HG02852 (cell line): ENCODE measurements around the gene STK33.

Source experiments
- ATAC-seq: cut with Tn5 transposase; IDR thresholded peaks from one replicate; pipeline ENCODE4 v1.9.1; 2021; ENCODE audit warnings: mild to moderate bottlenecking, moderate library complexity; ENCODE audit not compliant: unreplicated experiment

STK33 gene

DNA sequence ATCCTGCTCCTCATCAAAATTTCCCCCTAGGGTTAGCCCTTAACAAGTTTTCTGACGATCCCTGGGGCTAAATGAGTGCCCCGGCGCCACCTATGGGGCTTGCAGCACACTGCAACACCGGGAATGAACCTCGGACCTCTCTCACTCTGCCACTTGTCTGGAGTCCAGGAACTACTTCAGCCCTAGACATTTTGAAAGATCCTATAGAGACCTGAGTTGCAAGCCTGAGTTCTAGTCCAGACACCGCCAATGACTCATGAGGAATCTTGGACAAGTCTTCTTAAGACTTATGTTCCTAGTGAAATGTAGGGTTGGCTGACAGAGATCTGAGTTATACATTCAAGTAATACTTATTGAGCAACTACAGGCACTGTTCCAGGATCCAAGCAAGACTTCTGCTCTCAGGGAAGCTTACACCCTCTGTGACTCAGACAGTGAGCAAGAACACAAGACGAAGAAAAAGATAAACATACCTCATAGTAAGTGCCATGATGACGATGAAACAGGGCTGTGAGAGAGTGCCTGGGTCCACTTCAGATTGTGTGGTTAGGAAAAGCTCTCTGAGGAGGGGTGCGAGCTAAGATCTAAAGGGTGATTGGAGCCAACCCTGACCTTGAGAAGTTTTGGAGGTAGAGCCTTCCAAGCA is 10.2 kb upstream of the STK33 start:
- peak; percentile 95 for ATAC-seq

DNA sequence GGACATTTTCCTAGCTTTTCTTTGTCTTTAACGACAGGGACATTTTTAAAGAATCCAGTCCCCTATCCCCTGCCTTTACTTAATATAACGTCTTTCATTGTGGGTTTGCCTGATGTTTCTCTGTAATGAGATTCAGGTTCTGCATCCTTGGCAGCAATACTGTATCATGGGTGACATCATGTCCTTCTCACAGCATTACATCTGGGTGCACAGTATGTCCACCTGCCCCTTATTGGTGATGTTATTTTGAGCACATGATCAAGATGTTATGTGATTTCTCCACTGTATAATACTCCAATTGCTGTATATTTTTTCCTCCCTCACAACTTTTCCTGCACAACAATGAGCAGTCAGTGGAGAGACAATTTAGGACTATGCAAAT is 9.7 kb upstream of the STK33 start:
- no peak for ATAC-seq

DNA sequence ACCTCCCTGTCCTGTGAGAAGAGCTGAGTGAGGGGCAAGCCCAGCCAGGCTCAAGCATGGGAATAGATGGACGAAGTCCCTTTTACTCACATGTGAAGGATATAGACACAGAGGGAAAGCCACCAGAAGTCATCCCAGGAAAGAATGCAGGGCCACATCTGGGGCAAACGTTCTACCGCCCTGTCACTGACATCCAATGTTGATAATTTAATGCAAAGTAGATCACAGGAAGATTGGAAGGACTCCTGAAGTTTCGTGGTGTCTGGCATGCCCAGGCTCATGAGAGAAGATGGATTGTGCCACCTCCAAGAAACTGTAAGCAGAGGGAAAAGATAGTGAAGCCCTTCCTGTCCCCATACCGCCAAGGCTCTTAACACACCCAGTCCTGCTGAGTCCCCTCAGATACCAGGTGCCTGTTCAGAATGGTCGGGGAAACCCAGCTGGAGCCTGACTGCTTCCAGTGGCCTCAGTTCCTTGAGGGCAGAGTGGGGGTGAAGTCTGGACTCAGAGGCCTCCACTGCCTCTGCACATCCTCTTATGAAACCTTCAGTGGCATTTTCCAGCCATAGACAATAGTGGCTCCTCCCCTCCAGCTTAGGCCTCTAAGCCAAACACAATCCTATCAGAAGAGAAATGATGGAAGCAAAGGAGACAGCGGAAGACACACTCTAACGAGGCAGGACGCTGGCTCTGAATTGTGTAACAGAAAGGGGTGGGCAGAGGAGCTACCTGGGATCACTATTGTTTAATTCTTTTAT is 7.5 kb upstream of the STK33 start:
- no peak for ATAC-seq

DNA sequence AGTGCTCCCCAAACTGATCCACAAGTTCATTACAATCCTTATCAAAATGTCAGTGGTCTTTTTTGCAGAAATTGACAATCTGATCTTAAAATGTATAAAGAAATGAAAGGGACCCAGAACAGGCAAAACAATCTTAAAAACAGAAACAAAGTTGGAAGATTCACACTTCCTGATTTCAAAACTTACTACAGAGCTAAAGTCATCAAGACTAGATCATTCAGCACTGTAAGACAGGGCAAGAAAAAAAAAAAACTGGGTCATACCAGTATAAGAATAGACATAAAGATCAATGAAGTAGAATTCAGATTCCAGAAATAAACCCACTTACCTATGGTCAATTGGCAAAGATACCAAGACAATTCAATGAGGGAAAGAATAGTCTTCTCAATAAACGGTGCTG is 4.5 kb upstream of the STK33 start:
- no peak for ATAC-seq

DNA sequence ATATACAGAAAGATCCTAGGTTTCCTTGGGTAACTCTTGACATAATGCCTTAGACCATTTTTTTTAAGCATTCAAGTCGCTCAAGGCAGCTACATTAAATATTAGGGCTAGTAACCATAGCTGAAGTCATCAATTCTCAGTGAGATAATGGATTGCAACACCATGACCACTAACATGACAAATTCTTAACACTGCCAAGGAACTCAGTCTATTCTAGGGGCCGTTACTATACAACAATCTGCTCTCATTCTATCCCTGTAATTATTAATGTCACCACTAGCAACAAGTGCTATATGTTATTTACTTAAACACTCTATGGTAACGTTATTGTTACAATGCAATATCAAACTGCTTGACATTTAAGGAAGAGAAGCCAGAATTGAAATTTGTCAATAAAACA is 3.2 kb upstream of the STK33 start:
- ATAC-seq, result no peak

DNA sequence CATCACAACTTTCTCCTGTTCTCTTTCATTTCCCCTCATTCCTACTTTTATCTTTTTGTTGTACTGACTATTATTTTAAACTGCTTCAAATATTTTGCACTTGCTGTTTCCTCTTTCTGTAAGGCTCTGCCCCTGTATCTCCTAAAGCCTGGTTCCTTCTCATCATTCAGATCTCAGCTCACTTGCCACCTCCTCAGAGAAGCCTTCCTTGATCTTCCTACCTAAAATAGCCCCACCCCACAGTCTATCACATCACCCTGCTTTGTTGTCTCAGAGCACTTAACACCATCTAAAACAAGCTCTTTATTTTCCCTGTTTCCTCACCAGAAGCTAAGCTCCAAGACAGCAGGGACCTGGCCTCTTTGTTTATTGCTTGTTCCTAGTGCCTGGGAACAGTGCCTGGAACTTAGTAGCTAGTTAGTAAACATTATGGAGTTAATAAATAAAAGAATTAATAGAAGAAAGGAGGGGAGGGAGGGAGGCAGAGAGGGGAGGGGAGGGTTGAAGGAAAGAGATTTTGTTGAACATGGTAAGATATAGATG is 2.5 kb upstream of the STK33 start:
- no peak for ATAC-seq

DNA sequence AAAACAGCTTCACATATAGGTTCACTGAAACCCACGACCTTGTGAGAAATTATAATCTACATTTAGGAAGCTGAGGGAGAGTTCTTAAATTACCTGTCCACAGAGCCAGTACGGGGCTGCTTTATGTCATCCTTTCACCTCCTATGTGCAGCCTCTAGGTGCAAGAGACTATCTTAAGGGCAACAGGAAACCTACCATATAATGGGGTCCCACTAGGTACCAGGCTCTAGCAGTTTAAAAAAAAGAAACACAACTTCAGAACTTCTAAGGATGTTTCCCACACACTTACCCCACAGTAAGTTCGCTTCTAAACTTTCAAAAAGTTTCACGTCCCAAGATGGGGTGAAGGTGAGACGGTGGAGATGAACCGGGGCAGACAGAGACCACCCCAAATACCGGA is 573 bp downstream of the STK33 start:
- peak; percentile 7 for ATAC-seq

DNA sequence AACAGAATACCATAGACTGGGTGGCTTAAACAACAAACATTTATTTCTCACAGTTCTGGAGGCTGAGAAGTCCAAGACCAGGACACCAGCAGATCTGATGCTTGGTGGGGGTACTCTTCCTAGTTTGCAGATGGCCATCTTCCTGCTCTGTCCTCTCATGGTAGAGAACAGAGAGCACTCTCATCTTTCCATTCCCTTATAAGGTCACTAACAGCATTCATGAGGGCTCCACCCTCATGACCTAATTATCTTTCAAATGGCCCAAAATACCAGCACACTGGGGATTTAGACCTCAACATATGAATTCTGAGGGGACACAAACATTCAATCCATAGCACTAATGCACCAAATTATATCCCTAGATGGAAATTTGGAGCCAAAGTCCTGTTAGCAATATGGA is 6.1 kb downstream of the STK33 start:
- ATAC-seq, result no peak

DNA sequence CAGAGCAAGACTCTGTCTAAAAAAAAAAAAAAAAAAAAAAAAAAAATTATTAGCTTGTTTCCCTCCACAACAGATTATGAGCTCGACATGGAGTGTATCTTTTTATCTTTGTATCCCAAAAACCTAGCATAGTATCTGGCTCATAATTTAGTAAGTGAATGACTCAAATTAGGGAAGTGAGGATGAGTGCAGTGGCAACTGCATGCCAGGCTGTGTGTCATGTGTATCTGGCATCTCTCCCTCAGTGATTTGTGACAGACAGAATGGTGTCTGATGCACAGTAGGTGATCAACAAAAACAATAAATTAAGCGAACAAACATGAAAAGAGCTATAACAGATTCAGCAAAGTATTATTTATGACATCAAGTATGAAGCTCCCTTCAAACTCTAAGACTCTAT is 7.2 kb downstream of the STK33 start:
- no peak for ATAC-seq

DNA sequence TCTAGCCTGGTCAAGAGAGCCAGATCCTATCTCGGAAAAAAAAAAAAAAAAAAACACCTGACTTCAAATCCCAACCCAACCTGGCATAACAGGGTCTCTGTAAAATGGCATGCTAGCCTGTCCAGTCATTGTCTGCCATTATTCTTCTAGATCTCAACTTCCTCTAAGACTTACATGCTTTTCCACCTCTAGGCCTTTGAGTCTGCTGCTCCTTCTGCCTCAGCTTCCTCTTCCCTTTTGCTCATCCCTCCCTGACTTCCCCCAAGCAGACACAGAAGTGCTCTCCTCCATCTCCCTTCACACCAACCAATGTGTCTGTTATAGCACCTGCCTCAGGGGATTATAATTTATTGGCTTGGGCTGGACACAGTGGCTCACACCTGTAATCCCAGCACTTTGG is 7.8 kb downstream of the STK33 start:
- ATAC-seq, result no peak

DNA sequence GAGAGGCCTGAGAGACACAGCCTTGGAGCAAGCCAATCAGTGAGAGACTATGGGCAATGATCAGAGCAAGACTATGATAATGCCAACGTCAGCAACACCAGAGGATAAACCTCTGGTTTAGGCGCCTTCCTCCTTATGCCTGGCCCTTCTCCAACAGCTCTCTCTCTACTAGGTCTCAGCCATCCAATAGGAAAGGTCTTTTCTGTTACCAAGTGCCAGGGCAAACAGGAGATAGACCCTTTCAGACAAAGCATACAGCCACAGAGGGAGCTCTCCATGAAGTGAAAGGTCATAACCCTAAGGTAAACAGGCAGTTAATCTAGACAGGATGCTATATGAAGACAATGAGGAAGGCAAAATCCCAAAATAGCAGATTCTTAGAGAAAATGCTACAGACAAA is 9.5 kb downstream of the STK33 start:
- no peak for ATAC-seq

DNA sequence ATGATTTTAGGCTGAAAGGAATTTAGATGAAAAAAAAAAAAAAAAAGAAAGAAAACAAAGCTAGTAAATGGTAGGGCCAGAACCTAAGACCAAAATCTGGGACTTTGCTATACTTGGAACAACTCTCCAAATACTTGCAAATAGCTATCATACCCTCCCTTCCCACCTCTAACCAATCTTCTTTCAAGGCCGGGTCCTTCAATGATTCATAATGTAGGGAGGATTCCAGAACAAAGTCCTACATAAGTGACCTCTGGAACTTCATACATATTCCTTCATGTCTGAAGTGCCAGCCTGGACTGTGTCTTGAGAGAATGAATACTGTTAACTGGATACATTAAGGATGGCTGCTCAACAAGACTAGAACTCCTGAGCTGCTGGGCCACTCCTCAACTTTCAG is 9.9 kb downstream of the STK33 start:
- no peak for ATAC-seq

DNA sequence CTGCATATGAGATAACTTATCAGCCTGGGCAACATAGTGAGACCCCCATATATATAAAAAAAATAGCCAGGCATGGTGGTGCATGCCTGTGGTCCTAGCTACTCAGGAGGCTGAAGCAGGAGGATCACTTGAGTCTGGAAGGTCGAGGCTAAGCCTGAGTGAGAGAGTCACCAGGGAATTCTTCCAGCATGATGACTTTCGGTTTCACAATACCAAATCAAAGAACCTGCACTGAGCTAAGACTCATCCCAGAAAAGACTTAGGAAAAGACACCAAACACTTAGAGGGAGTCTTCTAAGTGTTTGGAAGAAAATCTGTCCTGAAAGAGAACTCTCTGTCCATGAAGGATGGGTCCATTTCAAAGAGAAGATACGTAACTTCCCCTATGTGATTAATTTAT is 12.7 kb downstream of the STK33 start:
- ATAC-seq, result no peak

DNA sequence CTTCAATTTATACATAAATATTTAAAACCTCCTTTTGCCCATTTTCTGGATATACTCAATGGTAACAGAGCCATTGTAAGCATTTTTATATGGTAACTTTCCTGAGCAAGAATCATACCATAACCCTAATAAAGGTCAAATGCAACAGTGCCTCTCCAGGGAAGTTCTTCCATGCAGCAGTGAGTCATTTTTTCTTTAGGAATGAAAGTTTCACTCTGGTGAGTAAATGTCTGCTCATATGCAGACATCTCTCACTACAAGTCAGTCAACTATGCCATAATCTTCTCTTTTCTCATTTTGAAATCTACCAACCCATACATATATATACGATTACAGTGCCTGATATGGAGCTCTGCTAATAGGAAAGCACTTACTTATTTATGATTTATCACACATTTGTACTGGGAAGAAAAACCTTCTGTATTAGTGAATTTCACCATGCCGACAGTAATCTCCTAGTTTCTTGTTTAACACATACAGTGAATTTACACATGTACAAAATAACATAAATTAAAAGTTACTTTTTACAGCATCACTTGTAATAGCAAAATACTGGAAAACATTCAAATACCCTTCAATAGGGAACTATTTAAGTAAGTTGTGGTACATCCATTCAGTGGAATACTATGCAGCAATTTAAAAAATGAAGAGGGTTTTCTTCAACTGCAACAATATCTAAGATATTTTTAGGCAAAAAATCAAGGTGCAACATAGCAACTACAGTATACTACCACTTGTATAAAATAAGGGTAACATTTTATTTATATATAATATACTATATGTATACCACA is 16.0 kb downstream of the STK33 start:
- no peak for ATAC-seq

DNA sequence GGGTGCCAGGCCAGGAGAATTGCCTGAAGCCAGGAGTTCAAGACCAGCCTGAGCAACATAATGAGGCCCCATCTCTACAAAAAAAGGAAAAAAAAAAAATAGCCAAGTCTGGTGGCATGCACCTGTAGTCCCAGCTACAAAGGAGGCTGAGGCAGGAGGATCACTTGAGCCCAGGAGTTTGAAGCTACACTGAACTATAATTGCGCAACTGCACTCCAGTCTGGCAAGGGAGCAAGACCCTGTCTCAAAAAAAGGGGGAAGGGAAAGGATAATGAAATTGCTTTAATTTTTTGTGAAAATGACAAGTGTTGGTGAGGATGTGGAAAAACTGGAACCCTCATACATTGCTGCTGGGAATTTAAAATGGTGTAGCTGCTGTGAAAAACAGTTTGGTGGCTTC is 19.2 kb downstream of the STK33 start:
- ATAC-seq, result no peak

DNA sequence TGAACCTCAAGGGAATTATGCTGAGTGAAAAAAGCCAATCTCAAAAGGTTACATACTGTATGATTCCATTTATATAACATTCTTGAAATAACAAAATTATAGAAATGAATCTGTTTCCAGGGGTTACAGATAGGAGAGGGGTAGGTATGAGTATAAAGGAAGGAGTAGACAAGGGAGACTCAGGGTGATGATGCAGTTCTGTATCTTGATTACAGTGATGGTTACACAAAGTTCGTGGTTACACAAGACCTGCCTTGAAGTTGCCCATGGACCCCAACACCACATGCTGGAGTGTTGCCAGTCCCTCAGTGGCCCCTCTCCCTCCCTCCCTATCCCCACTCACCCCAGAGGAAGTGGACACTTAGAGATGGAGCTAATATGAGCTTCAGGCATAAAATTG is 20.3 kb downstream of the STK33 start:
- ATAC-seq, result no peak

DNA sequence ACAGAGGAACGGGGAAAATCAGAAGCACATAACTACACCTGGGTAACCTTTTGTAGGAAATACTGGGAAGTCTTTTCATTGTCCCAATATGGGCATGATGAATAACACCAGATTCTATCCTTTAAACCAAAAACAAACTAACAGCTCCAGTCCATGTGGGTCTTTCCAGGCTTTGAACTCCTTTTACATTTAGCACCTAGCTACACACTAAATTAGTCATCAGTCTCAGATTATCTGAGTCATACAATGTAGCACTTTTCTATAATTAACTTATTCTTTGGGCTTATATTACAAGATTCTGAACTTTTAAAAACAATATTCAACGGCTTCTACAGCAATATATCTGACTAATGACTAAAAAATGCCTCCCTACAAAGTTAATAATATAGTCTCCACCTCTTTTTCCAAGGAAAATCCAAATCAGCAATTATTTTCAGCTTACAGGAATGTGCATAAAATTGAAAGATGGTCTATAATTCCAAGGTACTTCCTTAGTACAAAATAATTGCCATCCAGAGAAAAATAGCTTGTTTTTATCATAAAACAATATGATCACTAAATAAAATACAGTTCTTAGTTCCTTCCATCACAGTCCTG is 26.3 kb downstream of the STK33 start:
- ATAC-seq, result peak; percentile 74

DNA sequence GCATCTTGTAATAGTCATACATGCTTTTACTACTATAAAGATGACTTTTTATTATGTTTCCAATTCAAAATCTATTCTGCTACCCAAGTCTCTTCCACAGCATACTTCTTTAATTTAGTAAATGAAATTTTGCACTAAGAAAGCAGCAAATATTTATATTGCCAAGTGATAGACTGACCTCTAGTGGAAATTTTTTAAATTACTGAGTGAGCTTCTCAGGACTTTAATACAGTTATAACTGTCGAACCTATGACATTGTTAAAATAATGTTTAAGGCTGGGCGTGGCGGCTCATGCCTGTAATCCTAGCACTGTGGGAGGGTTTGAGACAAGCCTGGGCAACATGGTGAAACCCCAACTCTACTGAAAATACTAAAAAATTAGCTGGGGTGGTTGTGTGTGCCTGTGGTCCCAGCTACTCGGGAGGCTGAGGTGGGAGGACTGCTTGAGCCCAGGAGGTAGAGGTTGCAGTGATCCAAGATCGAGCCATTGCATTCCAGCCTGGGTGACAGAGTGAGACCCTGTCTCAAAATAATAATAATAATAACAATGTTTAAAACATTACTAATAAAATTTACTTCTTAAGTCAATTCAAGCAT is 27.3 kb downstream of the STK33 start:
- ATAC-seq, result no peak

DNA sequence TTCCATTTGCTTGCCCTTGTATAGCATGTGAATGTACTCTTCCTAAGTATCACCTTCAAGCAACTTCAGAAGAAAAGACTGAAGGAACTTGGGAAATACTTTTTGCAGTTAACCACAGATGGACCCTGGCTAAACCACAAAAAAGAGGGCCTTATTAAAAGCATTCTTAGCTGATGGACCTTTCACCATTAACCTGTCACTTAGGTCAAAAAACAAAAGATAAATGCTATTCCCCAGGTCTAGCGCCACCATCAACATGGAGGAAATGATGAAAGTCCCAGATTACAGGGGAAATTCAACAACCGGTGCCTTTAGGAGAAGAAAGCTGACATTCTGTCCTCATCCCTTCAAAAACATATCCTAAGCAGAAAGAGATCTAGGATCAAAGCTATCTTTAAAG is 29.5 kb downstream of the STK33 start:
- no peak for ATAC-seq

DNA sequence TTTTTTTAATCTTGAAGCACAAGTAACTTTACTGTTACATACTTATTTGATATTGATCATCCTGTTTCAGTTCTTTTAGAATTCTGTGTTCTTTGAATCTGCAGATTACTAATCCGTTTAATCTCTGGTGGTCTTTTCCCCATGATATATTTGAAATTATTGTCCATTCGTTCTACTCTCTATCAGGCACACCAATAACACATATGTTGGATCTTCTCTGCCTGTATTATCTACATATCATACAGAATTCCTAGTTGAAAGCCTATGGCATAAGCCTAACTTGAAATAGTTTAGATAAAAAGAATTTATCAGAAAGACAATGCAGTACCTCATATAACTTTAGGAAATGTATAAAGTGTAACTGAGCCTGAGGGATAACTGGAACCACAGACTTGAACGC is 32.6 kb downstream of the STK33 start:
- ATAC-seq, result no peak

DNA sequence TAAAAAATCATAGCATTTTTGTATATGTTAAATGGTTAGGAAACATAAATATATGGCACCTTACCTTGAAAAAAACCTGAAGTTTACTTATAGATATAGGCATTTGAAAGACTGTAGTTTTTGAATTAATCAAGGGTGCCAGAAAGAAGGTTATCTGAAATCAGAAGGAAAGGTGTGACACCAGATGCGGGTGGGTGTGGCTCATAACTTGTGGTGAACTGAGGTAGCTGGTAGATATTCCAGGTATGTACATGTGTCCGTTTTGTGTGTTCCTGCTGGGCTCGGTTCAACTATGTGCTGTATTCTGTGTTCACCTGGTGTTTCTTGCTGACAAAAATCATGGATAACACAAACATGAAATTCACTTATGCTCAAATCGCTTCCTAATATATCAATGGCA is 35.6 kb downstream of the STK33 start:
- no peak for ATAC-seq
